Spleen (tissue), 11 donors: ENCODE data around the gene CARD18. TPM values are rescaled to one million over a fixed set of nuclear protein-coding genes. Genes with fewer than 3 reads are reported as not detected.

Experiments
- DNase-seq: peaks from one replicate; pipeline ENCODE4 v3.0.0-alpha.2; 2020
- H3K27ac ChIP-seq, 8 donors: fragments of 200-600 bp; sonication (generic) in 7 of 8; 1 replicate in 4 of 8; 2 replicates in 4 of 8; pipeline versions ENCODE4 v1.5.0 to v1.8.0; 2016 to 2021; ENCODE audit warnings: inconsistent platforms in 4 of 8, mild to moderate bottlenecking in 4 of 8, moderate library complexity in 1 of 8
- H3K27me3 ChIP-seq, 7 donors: fragments of 200-600 bp; sonication (generic) in 6 of 7; replicated peaks in 1 of 7; 1 replicate in 4 of 7; 2 replicates in 3 of 7; pipeline versions ENCODE4 v1.5.0 to v1.8.0; 2016 to 2021; ENCODE audit warnings: inconsistent platforms in 3 of 7, mild to moderate bottlenecking in 1 of 7
- H3K36me3 ChIP-seq, 6 donors: fragments of 200-600 bp; sonication (generic) in 5 of 6; 1 replicate in 4 of 6; 2 replicates in 2 of 6; pipeline versions ENCODE4 v1.5.0 to v1.8.0; 2016 to 2021; ENCODE audit warnings: inconsistent platforms in 2 of 6
- H3K4me1 ChIP-seq, 6 donors: fragments of 200-600 bp; sonication (generic) in 5 of 6; 1 replicate in 3 of 6; 2 replicates in 3 of 6; pipeline versions ENCODE4 v1.5.0 to v1.8.0; 2016 to 2021; ENCODE audit warnings: inconsistent platforms in 3 of 6
- H3K4me3 ChIP-seq, 8 donors: fragments of 200-600 bp; sonication (generic) in 7 of 8; 1 replicate in 4 of 8; 2 replicates in 4 of 8; pipeline versions ENCODE4 v1.5.0 to v1.8.0; 2016 to 2021; ENCODE audit warnings: inconsistent platforms in 4 of 8, mild to moderate bottlenecking in 4 of 8, moderate library complexity in 2 of 8
- H3K9me3 ChIP-seq, 8 donors: fragments of 200-600 bp; sonication (generic) in 7 of 8; 1 replicate in 4 of 8; 2 replicates in 4 of 8; pipeline versions ENCODE4 v1.5.0 to v1.8.0; 2016 to 2021; ENCODE audit warnings: inconsistent platforms in 4 of 8
- POLR2A ChIP-seq, 3 donors: fragments of 450-650 bp; IDR thresholded peaks; one replicate each; pipeline ENCODE4 v1.5.1; 2017; ENCODE audit warnings: antibody characterized with exemption in 3 of 3, mild to moderate bottlenecking in 1 of 3
- POLR2AphosphoS5 ChIP-seq, 3 donors: sonication (generic); formaldehyde crosslinking; IDR thresholded peaks; one replicate each; pipeline ENCODE4 v1.5.1; 2017; ENCODE audit warnings: antibody characterized with exemption in 3 of 3
- WGBS, 5 donors: extraction: QIAGEN DNeasy Blood & Tissue Kit in 3 of 5; methylation state at CpG; one replicate each; pipeline versions ENCODE4 v1.1.5 to v1.1.7; 2013 to 2018; 5-methylcytosine and 5-hydroxymethylcytosine counted together
- intact Hi-C: fragments of 100-400 bp; cut with DNase I; formaldehyde crosslinking; loops from one replicate; pipeline ENCODE4 v1.15.0; 2023; ENCODE audit warnings: low total_unique reads
- polyA plus RNA-seq, 3 donors: library from polyadenylated mRNA; stranded (reverse); fragments of 200-250 nt; gene quantifications; one replicate each; pipeline ENCODE4 v1.2.1, GENCODE V29; 2013
- total RNA-seq, 7 donors: library from RNA; depleted of rRNA in 3 of 7; stranded (reverse); fragments of >200 nt in 3 of 7; fragmentation: NEBNext Ultra II Directional in 4 of 7; extraction: Animal tissue kit (Norgen Biotek cat#: 25700) in 4 of 7; gene quantifications; one replicate each; pipeline versions ENCODE4 v1.1.0 to v1.2.1, GENCODE V29; 2016 to 2021
- TF ChIP-seq, protein P1 (sequence below), 11 experiments: fragments of 200-600 bp in 7 of 11; fragments of 450-650 bp in 4 of 11; sonication (generic) in 4 of 11; IDR thresholded peaks in 8 of 11; conservative IDR thresholded peaks in 3 of 11; 1 replicate in 7 of 11; 2 replicates in 4 of 11; pipeline versions ENCODE4 v1.4.0 to v1.8.0; 2016 to 2021; ENCODE audit warnings: antibody characterized with exemption in 11 of 11, inconsistent platforms in 4 of 11, mild to moderate bottlenecking in 1 of 11
- donor health status: healthy with polysubstance abuse.
- donor health status: DM: no; HTN: no; CAD: no; lungs with moderate emphysema.
- donor health status: DM: no; HTN: no; CAD: no.
- donor health status: Bipolar disorder and iron deficiency.
- donor health status: healthy.
- donor health status: DM: no; HTN: no; CAD: no.
- donor health status: DM: yes; HTN: yes; CAD: no.

CARD18 gene
- total and polyA plus RNA-seq, 10 donors: not detected

DNA sequence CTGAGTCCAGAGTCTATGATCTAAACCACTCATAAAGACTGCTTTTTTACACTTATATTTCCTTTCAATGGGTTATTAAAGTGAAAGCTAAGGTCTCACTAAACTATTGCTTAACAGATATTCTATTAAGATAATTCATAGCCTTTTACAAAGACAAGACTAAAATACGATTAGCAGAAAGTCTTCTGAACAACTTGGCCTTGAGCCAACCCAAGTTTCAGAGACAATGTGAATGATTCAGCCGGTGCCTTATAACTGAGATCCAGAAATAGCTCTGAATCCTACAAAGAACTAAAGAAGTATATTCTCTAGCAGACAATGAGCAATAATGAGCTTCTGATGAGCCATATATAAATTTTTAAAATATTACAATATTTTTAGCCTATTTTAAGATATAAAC, 41.5 kb upstream of the CARD18 start:
- WGBS, 5 donors: 4 to 15% (median 7%) methylated on average over 2 of the region's 2 CpGs
- DNase-seq: no peak
- no peaks in the 10 kb centered on the region for H3K27me3 ChIP-seq
- no peak overlapping the region for H3K4me3 ChIP-seq
- intact Hi-C loops: no loop called here
- no peaks in the 10 kb centered on the region for H3K9me3 ChIP-seq
- no peak for TF ChIP-seq POLR2AphosphoS5 (IDR thresholded peaks at IDR 0.05)
- peaks cover 0 to 15% (median 2%) of the 10 kb centered on the region in 6 donors for H3K4me1 ChIP-seq
- H3K27ac ChIP-seq: peak overlapping the region in 7 of 8 donors; percentile 47 to 86 (median 77)
- H3K36me3 ChIP-seq: no peaks in the 10 kb centered on the region

DNA sequence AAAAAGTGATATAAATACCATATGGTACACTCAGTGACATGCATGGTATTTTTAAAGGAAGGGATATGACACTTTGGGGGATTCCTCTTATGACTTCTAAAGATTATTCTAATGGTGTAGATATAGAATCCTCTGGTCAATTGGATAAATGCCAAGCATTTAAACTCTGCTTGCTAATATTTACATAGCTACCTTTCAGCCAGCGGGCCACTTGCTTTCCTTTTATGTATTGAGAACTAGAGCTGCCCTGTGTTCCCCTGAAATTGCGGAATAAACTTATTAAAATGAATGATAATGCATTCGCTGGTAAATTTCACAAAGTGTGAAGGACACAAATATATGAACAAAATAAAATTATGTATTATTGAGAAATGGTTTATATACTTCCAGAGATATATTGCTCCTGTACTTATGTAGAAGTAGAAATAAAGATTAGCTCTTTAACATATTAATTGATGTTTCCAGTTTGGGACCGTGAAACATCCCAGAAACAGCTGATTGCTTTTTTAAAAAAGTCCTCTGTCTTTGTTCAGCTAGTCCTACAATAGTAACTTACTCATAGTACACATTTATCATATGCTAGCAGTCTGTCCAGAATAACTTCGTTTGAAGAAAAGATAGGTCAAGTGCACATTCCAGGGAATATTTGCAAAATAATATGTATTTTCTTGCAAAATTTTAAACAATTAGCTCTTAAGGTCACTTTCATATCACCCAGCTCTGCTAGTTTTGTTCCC, 40.1 kb upstream of the CARD18 start:
- DNase-seq: no peak
- 70 to 86% (median 81%) methylated on average over 5 of the region's 5 CpGs for WGBS, 5 donors
- intact Hi-C loops: no loop called here
- Histone ChIP-seq H3K4me1 (peaks cover 0 to 15% (median 2%) of the 10 kb centered on the region in 6 donors), H3K27ac (peak overlapping the region in 3 of 8 donors; percentile 3 to 86 (median 81)), H3K9me3 (no peaks in the 10 kb centered on the region), H3K27me3 (no peaks in the 10 kb centered on the region), H3K4me3 (no peak overlapping the region), H3K36me3 (no peaks in the 10 kb centered on the region)
- TF ChIP-seq, protein P1, sequence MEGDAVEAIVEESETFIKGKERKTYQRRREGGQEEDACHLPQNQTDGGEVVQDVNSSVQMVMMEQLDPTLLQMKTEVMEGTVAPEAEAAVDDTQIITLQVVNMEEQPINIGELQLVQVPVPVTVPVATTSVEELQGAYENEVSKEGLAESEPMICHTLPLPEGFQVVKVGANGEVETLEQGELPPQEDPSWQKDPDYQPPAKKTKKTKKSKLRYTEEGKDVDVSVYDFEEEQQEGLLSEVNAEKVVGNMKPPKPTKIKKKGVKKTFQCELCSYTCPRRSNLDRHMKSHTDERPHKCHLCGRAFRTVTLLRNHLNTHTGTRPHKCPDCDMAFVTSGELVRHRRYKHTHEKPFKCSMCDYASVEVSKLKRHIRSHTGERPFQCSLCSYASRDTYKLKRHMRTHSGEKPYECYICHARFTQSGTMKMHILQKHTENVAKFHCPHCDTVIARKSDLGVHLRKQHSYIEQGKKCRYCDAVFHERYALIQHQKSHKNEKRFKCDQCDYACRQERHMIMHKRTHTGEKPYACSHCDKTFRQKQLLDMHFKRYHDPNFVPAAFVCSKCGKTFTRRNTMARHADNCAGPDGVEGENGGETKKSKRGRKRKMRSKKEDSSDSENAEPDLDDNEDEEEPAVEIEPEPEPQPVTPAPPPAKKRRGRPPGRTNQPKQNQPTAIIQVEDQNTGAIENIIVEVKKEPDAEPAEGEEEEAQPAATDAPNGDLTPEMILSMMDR (IDR thresholded peaks at IDR 0.05 in 8 of 11, conservative IDR thresholded peaks at IDR 0.05 in 3 of 11): no peak
- TF ChIP-seq POLR2AphosphoS5 (IDR thresholded peaks at IDR 0.05) (no peak), POLR2A (IDR thresholded peaks at IDR 0.05) (no peak)

DNA sequence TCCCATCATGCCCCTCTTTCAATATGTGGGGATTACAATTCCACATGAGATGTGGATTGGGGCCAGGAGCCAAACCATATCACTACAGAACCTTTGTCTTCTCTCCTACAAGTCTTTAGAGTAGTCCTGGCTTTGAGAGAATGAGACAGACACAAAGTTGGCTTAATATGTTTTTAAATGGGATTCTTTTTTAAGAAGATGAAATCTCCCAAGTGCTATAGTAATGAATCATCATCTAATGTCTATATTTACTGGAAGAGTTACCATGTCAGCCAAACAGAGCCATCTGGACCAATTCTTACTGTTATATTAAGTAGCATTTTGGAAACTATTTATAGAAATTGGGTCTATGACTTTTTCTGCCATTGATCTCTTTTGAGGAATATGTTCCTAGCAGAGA, 38.1 kb upstream of the CARD18 start:
- no peak overlapping the region for H3K4me3 ChIP-seq
- H3K27ac ChIP-seq: no peak overlapping the region
- H3K36me3 ChIP-seq: no peaks in the 10 kb centered on the region
- no peaks in the 10 kb centered on the region for H3K9me3 ChIP-seq
- DNase-seq: no peak
- no peaks in the 10 kb centered on the region for H3K27me3 ChIP-seq
- intact Hi-C loops: no loop called here
- peaks cover 0 to 6% (median 0%) of the 10 kb centered on the region in 6 donors for H3K4me1 ChIP-seq
- TF ChIP-seq, protein P1 (IDR thresholded peaks at IDR 0.05 in 8 of 11, conservative IDR thresholded peaks at IDR 0.05 in 3 of 11): no peak
- no peak for TF ChIP-seq POLR2A (IDR thresholded peaks at IDR 0.05)
- TF ChIP-seq POLR2AphosphoS5 (IDR thresholded peaks at IDR 0.05): no peak

DNA sequence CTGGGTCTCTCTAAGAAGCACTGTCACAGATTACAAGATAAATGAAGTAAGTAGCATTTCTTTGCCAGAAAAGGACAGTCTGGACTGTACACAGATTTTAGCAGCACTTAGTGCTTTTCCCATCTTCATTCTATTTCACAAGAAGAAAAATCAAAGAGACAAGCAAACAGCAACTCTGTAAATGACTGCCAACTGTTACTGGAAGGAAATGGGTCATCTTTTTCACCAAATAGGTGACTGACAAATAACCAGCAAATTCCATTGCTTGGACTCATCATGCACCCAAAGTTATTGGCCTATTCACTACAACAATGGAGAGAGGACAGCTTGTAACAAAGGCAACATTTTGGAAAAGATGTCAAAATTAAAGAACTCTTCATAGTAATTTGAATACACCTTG, 28.9 kb upstream of the CARD18 start:
- Histone ChIP-seq H3K4me3 (no peak overlapping the region), H3K27ac (no peak overlapping the region), H3K4me1 (no peaks in the 10 kb centered on the region), H3K36me3 (no peaks in the 10 kb centered on the region), H3K27me3 (no peaks in the 10 kb centered on the region), H3K9me3 (peaks cover 0 to 13% (median 5%) of the 10 kb centered on the region in 8 donors)
- DNase-seq: no peak
- intact Hi-C loops: no loop called here
- TF ChIP-seq POLR2AphosphoS5 (IDR thresholded peaks at IDR 0.05) (no peak), POLR2A (IDR thresholded peaks at IDR 0.05) (no peak)
- TF ChIP-seq, protein P1 (IDR thresholded peaks at IDR 0.05 in 8 of 11, conservative IDR thresholded peaks at IDR 0.05 in 3 of 11): no peak
